Hepatic stellate cell (primary cell): ENCODE data around the gene SIGLEC1.
A peak's percentile ranks its signal among the peaks of the same experiment; 100 is the strongest.

ENCODE experiments used
- DNase-seq: peaks from one replicate; pipeline ENCODE4 v3.0.0; 2011; ENCODE audit warnings: low spot score

SIGLEC1 gene

DNA sequence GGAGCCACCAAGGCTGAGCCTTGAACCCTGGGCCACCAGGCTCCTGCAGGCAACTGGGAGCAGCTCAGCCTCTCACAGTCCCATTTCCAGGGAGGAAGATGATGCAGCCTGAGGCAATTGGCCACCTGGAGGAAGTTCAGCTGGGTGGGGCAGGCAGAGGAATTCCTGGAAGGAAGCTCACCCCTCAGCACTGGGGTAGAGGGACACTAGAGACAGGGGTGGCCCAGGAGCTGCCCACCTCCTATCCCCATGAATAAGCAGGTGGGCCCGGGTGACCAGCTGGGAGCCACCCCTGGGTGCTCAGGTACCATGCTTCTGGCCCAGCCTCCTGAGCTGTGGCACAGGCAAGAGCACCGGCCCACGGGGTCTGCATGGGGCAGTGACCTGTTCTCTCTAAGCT is 16.5 kb upstream of the SIGLEC1 start:
- DNase-seq, result no peak

DNA sequence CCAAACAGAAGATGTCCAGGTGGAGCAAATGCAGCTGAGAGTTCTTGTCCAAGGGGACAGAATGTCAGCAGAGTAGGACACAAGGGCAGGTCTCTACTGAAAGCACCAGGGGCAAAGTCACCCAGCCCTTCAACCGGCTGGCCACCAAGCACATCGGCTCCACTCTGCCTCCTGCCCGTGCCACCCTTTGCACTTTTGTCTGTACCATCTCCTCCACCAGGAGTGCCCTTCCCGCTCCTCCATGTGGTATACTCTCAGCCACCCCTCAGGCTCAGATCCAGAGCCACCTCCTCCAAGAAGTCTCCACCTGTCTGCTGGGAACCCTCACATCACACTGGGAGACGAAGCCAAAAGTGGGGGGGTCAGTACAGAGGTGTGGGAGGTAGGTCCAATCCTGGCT is 16.0 kb upstream of the SIGLEC1 start:
- DNase-seq, result no peak

- no peak for DNase-seq
Observed at GRCh38 chr20:3727401-3728021, 15.1 kb upstream of the SIGLEC1 start.

DNA sequence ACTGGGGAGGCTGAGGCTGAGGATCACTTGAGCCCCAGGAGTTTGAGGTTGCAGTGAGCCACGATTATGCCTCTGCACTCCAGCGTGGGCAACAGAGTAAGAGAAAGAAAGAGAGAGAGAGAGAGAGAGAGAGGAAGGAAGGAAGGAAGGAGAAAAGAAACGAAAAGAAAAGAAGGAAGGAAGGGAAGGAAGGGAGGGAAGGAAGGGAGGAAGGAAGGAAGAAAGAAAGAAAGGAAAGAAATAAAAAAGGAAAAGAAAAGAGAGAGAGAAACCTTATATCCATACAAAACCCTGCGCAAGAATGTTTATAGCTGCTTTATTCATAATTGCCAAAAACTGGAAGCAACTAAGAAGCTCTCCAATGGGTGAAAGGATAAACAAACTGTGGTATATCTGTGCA is 12.0 kb upstream of the SIGLEC1 start:
- DNase-seq, result no peak

DNA sequence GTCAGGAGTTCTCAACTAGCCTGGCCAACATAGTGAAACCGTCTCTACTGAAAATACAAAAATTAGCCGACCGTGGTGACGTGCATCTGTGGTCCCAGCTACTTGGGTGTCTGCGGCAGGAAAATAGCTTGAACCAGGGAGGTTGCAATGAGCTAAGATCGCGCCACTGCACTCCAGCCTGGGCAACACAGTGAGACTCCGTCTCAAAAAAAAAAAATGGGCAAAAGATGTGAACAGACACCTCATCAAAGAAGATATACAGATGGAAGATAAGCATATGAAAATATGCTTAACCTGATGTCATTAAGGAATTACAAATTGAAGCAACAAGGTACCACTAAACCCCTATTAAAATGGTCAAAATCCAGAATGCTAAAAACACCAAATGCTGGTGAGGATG is 10.9 kb upstream of the SIGLEC1 start:
- no peak for DNase-seq

DNA sequence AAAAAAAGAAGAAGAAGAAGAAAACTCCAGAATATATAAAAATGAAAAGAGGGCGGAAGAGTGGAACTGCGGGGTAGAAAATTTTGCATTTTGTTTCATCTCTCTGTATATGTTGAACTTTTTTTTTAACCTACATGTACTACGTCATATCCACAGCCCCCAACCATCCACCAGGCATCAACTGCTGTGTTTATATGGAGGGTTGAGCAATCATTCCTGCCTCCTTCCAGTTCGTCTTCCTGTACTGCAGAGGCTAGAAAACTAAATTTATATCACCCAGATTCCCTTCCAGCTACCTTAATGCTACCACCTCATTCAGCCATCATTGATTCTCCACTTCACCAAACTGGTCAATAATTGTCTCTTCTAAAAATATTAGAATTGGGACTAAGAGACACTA is 9.5 kb upstream of the SIGLEC1 start:
- no peak for DNase-seq

DNA sequence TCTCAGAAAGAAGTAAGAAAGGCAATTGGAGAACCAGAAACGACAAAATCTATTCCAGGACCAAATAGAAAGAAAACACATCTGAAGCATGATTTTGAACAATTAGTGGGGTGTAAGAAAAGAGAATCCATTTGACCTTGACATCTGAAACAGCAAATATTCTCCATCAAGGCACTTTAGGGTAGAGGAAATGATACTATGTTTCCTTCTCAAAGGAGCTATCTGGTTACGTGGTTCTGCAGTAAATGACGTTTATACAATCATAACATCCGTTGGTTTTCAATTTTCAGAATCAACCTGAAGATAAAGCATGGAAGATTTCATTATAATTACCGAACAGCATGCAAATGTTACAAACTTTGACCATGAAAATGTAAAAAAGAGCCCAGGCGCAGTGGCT is 8.2 kb upstream of the SIGLEC1 start:
- DNase-seq, result no peak

DNA sequence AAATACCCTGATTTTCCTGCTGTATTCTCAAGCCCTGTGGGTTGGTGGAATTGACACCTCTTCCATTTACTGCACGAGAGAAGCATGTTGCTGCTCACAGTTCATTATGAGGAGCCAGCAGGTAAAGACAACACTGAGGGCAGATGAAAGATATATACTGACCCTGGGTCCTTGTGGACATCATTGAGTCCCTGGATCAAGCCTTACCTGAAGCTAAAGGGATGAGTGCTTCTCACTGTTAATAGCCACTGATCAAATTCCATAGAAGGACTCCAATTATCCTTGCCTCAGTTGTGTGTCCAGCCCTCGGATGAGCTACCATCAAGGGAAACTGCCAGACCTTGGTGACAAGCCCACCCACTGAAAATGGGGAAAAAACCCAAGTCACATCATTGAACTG is 7.7 kb upstream of the SIGLEC1 start:
- DNase-seq, result no peak

DNA sequence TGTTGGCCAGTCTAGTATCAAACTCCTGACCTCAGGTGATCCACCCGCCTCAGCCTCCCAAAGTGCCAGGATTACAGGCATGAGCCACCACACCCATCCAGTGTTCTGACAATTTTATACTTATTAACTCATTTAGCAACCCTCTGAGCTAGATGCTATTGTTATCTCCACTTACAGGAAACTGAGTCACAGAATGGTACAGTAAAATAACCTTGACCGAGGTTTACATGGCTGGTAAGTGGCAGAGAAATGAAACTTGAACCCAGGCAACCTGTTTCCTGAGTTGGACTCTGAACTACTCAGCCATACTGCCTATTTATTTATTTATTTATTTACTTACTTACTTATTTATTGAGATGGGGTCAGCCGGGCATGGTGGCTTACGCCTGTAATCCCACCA is 6.6 kb upstream of the SIGLEC1 start:
- DNase-seq, result no peak

DNA sequence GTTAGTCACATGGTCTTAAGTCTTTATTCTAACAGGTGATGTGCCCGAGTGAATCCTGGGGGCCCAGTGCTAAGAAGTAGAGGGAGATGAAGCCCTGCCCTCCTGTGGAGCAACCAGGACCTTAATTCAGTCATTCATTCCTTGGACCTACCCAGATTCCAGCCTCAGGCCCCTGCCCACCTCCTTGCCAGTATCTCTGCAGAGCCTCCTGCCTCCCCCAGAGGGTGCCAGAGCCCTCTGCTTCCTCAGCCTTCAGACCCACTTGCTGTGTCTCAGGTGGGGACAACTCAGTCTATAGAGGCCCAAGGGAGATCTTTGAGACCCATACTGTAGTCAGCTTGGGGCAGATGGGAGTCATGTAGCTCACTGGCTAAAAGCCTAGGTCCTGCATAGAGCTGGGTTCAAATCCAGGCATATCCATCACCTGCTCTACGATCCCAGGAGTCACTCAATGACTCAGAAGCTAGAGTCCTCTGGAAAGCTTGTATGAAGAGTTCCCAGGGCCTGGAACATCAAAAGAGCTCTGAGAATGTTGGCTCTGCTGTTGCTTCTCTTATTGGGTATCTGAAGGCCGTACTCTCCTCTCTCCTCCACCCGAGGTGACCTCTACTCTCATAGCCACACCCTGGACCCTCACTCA is 3.9 kb upstream of the SIGLEC1 start:
- DNase-seq, result peak; percentile 50

DNA sequence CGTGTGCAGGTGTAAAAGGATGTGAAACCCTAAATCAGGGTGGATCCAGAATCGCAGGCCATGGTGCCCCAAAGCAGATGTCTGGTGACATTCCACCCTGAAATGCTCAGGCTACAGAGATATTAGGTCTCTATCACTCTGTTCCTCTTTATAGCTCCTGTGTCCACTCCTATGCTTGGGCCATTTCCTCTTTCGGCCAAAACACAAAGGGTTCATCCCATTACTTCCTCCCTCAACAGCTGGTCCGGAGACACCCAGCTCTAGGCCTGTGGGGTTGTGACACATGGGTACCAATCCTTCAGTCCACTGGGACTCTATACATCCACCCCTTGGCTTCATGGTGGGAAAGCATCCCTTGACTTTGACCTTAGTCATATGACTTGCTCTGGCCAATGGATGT is 1.7 kb upstream of the SIGLEC1 start:
- no peak for DNase-seq

GRCh38 chr20:3711484-3711941 is 887 bp downstream of the SIGLEC1 start:
- DNase-seq, result no peak

- peak; percentile 79 for DNase-seq
Observed at GRCh38 chr20:3710703-3711483, 1.5 kb downstream of the SIGLEC1 start.

GRCh38 chr20:3710011-3710466 is 2.4 kb downstream of the SIGLEC1 start:
- DNase-seq, result no peak

DNA sequence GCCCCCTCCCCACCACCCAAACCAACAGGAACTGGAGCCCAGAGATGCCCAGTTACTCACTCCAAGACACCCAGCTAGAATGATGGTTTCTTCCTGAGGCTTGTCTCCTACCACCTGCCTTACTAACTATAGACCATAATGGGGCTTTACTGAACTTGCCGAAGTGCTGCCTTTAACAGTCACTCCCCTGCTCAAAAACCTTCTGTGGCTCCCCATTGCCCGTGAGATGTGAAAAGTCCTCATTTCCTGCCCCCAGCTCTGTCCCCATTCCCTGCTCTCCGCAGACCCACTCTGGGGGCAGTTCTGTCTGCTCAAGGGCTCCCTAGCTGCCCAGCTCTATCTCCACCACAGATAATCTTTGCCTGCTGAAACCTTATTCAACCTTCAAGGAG is 4.9 kb downstream of the SIGLEC1 start:
- DNase-seq, result no peak

DNA sequence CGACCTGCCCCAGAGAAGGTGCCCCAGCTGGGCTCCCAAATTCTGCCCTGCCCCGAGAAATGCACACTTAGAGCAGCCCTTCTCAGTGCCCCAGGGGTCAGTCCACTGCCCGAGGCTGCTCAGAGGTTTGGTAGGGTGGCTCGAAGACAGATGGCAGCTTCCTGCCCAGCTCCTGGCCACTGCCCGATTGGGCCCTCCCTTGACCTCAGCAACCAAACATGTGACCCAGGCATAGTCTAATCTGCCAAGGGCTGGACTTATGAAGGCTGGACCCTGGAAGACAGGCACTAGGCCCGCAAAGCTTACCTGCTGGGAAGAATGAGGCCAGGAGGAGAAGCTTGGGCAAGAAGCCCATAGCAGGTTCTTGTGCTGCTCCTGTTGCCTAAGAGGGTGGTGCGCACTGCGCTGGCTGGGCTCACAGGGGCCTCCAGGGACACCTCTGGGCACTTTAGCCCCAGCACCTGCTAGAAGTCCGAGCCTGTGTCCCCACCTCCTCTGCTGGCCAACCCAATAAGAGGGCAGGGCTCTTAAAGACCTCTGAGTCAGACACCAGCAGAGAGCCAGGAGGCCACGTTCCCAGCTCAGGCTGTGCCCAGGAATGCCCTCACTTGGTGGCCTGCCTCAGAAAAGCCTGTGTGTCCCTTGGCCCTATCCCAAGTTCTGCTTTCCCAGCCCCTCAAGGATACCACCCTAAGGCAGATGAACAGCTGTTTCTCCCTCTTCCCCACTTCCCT is 5.5 kb downstream of the SIGLEC1 start:
- DNase-seq, result no peak

DNA sequence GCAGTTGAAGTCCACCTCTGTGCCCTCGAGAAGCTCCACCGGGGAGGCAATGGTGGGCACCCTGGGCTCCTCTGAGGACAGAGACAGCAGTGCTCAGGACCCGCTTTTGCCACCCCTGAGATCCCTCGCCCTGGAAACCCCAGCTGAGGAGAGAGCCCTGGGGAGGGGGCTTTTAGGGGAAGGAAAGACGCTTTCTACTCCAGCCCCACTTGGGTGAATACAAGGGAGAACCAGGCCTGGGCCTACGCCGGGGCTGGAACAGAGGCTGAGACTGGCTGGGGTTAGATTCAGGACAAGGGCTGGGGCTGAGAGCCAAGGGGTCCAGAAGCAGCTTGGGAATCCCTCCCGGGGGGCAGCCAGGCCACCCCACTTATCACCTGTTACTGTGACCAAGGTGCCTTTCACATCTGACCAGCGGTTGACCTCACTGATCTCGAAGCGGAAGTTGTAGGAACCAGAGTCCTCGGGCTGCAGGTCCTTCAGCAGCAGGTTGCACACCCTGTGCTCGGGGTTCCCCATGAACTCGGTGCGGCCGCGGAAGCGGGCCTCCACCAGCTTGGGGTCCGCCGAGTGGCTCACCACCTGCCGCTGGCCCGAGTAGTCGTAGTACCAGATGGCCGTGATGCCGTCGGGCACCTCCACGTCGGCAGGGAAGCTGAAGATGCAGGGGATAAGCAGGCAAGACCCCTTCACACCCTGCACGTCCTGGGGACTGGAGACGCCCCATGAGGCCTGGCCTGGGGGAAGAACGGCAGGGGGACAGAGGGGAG is 6.2 kb downstream of the SIGLEC1 start:
- DNase-seq, result no peak

- DNase-seq, result no peak
Observed at GRCh38 chr20:3705491-3705969, 6.9 kb downstream of the SIGLEC1 start.

DNA sequence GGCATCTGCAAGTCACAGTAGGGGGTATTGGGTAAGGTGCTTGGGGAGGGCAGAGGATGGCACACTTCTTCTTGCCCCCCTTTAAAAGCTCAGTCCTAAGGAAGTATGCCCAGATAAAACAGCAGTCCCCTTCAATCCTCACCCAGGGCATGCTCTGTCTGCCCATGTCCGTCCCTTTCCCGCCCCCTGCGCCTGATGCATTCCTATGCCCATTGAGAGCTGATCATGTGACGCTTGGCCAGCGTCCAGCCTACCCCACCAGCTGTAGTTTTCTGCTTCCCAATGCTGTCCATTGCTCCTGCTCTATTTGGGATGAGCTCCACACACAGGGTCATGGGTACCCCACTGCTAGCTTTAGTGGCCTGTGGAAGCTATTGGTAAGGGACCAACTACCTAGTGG is 8.3 kb downstream of the SIGLEC1 start:
- no peak for DNase-seq

- no peak for DNase-seq
Observed at GRCh38 chr20:3702611-3703391, 9.6 kb downstream of the SIGLEC1 start.
